Liver (tissue), 3 donors: ENCODE data around the gene STXBP6.

Experiments
- ATF3 ChIP-seq: IDR thresholded peaks from 2 replicates; pipeline ENCODE4 v1.6.1; 2016; ENCODE audit warnings: antibody characterized with exemption
- EGR1 ChIP-seq, 2 donors: IDR thresholded peaks; 2 replicates each; pipeline ENCODE4 v1.6.1; 2016 to 2018; ENCODE audit warnings: antibody characterized with exemption in 2 of 2, low read depth in 2 of 2
- GABPA ChIP-seq, 2 donors: IDR thresholded peaks in 1 of 2; conservative IDR thresholded peaks in 1 of 2; 2 replicates each; pipeline ENCODE4 v1.6.1; 2016; ENCODE audit warnings: antibody characterized with exemption in 2 of 2, mild to moderate bottlenecking in 1 of 2, moderate library complexity in 1 of 2
- JUND ChIP-seq, 2 donors: IDR thresholded peaks; 2 replicates each; pipeline ENCODE4 v1.6.1; 2016; ENCODE audit warnings: antibody characterized with exemption in 2 of 2
- REST ChIP-seq: IDR thresholded peaks from 2 replicates; pipeline ENCODE4 v1.6.1; 2016; ENCODE audit warnings: antibody characterized with exemption, mild to moderate bottlenecking
- TF ChIP-seq, protein P1 (sequence below): fragments of 150-350 bp; IDR thresholded peaks from 2 replicates; pipeline ENCODE4 v1.5.1; 2017; ENCODE audit warnings: improper control_type of control experiment, low read depth, low read length; ENCODE audit not compliant: missing input control
- TF ChIP-seq, protein P2 (sequence below): IDR thresholded peaks from 2 replicates; pipeline ENCODE4 v1.6.1; 2016; ENCODE audit warnings: antibody characterized with exemption
- donor health status: healthy.
- donor health status: healthy.

- TF ChIP-seq, protein P1, sequence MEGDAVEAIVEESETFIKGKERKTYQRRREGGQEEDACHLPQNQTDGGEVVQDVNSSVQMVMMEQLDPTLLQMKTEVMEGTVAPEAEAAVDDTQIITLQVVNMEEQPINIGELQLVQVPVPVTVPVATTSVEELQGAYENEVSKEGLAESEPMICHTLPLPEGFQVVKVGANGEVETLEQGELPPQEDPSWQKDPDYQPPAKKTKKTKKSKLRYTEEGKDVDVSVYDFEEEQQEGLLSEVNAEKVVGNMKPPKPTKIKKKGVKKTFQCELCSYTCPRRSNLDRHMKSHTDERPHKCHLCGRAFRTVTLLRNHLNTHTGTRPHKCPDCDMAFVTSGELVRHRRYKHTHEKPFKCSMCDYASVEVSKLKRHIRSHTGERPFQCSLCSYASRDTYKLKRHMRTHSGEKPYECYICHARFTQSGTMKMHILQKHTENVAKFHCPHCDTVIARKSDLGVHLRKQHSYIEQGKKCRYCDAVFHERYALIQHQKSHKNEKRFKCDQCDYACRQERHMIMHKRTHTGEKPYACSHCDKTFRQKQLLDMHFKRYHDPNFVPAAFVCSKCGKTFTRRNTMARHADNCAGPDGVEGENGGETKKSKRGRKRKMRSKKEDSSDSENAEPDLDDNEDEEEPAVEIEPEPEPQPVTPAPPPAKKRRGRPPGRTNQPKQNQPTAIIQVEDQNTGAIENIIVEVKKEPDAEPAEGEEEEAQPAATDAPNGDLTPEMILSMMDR, result no peak
- TF ChIP-seq, protein P2, sequence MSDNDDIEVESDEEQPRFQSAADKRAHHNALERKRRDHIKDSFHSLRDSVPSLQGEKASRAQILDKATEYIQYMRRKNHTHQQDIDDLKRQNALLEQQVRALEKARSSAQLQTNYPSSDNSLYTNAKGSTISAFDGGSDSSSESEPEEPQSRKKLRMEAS, result no peak
- TF ChIP-seq ATF3 (no peak), REST (no peak), GABPA (IDR thresholded peaks at IDR 0.05 in 1 of 2, conservative IDR thresholded peaks at IDR 0.05 in 1 of 2) (no peak), EGR1 (IDR thresholded peaks at IDR 0.05; ENCODE audit: low read depth in 2 of 2) (no peak), JUND (IDR thresholded peaks at IDR 0.05) (no peak)
Observed at GRCh38 chr14:24991821-24992220, 58.1 kb downstream of the STXBP6 start.
